D721Med (cell line): Measurements from ENCODE around the gene TAF1A.

Experiments used
- DNase-seq: peaks from one replicate; pipeline ENCODE4 v3.0.0; 2011; ENCODE audit warnings: low spot score; ENCODE audit not compliant: insufficient read length
- FAIRE-seq: peaks from 2 replicates; lab custom pipeline; 2011; peaks lifted over from hg19 to GRCh38; lab: Jason Lieb, UNC
- TF ChIP-seq, protein P1 (sequence below): IDR thresholded peaks from 2 replicates; pipeline ENCODE4 v1.5.1; 2012; ENCODE audit warnings: mild to moderate bottlenecking, control low read depth; ENCODE audit not compliant: insufficient read depth; ENCODE audit errors: missing control alignments

TAF1A gene

DNA sequence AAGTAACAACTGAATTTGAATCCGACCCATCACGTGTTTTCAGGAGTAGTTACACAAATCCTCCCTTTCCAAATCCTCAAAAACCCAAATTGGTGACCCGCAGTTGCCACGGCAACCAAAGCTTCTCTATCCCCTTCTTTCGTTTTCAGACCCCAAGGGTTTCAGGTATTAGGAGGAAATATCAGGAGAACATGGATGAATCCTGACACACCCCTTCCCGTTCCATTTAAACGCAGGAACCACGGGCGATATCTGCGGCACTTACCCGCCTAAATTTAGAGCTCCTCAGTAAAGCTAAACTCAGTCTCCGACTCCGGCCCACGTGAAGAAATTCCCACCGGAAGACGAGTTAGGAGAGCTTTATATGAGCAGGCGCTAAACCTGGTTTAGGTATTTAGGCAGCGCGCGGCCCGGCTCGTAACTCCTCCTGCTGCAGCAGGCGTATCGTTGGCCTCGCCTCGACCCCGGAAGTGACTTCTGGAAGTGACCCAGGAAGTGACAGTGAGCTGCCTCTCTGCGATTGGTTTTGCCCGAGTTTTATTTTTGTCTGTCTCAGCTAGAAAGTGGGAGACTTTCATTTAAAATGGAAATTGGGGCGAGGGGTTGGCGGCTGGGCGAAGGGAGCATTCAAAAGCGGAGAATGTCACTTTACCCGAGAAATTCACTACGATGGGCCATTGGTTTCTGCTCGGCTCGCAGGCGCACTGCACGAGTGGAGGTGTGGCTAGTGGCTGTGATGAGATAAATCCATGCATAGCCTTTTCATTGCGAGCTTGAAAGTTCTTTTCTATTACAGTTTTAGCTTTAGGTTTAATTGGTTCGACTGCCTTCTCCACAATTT lies at the start of gene TAF1A:
TAF1A (minus strand) TSS at position 472 of the 841 bp plus-strand sequence.
- DNase-seq (peak; percentile 63), FAIRE-seq (peak; percentile 46)
- TF ChIP-seq, protein P1, sequence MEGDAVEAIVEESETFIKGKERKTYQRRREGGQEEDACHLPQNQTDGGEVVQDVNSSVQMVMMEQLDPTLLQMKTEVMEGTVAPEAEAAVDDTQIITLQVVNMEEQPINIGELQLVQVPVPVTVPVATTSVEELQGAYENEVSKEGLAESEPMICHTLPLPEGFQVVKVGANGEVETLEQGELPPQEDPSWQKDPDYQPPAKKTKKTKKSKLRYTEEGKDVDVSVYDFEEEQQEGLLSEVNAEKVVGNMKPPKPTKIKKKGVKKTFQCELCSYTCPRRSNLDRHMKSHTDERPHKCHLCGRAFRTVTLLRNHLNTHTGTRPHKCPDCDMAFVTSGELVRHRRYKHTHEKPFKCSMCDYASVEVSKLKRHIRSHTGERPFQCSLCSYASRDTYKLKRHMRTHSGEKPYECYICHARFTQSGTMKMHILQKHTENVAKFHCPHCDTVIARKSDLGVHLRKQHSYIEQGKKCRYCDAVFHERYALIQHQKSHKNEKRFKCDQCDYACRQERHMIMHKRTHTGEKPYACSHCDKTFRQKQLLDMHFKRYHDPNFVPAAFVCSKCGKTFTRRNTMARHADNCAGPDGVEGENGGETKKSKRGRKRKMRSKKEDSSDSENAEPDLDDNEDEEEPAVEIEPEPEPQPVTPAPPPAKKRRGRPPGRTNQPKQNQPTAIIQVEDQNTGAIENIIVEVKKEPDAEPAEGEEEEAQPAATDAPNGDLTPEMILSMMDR = no peak

DNA sequence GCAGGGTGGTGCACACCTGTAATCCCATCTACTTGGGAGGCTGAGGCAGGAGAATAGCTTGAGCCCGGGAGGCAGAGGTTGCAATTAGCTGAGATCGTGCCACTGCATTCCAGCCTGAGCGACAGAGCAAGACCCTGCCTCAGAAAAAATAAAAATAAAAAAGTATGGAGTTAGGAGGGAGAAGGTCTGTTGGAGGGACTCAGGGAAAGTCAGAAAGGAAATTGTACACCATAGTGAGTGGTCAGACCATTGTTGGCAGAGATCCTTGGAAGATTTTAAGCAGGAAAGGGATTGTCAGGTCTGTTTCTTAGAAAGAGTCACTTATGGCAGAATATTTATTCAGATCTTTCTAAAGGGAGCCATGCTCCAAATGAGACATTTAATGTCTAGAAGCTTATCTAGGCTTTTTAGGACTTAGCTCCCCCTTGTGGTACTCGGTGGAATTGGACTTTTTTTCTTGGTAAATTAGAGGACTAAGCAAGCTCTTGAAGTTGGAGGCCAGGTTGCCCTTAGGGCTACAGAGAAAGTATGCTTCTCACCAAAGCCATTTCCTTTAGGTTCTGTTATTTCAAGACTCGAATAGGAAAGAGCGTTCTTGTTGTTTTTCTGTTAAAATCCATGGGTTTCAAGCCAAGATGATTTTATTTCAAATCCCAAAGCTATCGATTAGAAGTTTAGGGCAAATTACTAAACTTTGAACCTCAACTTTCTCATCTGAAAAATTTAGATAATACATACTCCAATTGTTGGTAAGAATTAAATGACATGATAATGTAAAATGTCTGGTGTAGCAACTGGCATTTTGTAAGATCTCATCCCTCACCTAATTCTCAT lies 44.7 kb upstream of the TAF1A start:
- peak; percentile 99 for FAIRE-seq
- TF ChIP-seq, protein P1 = peak; percentile 99
- peak; percentile 40 for DNase-seq

DNA sequence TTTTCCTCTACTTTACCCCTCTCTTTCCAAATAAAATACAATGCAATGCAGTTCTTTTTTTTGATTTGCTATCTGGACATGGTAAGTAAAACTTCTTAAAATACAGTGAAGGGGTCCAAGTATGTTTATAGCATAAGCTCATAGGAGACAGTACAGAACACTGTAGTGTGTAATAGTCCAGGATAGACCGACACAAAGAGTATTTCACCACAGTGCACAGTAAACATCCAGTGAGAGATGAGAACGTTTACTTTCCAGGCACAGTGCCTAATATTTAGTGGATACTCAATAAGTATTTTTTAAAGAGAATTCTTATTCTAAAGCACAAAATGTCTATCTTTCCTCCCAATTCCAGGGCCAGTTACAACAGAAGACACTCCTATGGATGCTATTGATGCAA lies 43.0 kb upstream of the TAF1A start:
- FAIRE-seq (no peak), DNase-seq (no peak)
- TF ChIP-seq, protein P1 = no peak

DNA sequence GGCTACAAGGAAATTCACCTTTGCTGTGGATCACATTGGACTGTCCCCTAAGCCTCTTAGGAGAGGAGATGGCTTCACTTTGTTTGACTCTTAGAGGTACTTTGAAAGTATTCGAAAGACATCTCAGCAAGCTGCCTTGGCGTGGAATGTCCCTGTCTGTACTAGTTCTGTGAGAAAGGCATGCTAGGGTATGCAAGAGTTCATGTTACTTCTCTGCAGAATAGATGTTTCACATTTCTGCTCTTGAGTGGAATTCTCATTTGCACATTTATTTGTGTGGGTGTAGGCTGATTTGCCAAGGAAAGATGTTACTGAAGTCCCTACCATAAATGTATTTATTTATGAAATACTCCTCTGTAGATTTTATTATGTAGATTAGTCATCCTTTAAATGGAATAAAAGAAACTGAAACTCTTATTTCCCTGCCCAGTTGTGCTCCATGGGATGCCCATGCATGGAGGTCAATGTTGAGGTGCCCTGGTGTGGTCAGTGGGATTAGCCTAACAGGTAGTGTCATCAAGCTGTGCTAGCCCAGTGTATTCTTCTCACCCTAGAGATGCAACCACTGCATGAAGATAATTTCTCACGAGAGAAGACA lies 42.0 kb upstream of the TAF1A start:
- FAIRE-seq (no peak), DNase-seq (no peak)
- TF ChIP-seq, protein P1 = no peak

DNA sequence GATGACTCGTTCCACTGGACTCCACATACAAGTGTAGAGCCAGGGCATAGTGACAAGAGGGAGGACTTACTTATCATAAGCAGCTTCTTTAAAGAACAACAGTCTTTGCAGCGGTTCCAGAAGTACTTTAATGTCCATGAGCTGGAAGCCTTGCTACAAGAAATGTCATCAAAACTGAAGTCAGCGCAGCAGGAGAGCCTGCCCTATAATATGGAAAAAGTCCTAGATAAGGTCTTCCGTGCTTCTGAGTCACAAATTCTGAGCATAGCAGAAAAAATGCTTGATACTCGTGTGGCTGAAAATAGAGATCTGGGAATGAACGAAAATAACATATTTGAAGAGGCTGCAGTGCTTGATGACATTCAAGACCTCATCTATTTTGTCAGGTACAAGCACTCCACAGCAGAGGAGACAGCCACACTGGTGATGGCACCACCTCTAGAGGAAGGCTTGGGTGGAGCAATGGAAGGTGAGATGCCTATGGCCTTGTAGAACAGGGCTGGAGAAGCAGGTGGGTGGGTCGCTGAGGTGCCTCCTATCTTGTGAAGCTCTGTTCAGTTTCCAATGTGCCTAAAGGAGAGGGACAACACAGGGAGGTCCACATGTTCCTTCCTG lies 40.3 kb upstream of the TAF1A start:
- FAIRE-seq (no peak), DNase-seq (no peak)
- TF ChIP-seq, protein P1 = no peak

DNA sequence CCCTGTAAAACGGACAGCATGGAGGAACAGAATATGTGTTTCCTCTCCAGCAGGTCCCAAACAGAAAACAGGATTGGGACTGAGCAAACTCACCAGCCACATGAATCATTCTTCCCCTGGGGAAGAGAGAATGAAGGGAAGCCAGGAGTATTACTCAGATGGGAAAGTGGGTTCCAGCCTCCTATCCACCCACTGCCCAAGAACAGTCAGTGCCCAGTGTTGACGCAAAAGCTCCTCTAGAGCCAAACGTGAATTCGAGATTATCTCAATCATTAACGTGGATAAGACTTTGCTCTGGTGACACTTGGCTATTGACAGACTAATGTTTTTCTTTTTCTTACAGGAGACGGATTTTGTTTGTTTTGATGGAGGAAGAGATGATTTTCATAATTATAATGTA lies 37.5 kb upstream of the TAF1A start:
- DNase-seq = no peak
- FAIRE-seq = no peak
- TF ChIP-seq, protein P1 = no peak
